Effector CD8-positive, alpha-beta T cell (primary cell): ENCODE measurements around the gene LGALS3.

Source experiments
- DNase-seq: peaks from one replicate; lab custom pipeline; 2025; lab: John Stamatoyannopoulos, UW

Gene LGALS3

DNA sequence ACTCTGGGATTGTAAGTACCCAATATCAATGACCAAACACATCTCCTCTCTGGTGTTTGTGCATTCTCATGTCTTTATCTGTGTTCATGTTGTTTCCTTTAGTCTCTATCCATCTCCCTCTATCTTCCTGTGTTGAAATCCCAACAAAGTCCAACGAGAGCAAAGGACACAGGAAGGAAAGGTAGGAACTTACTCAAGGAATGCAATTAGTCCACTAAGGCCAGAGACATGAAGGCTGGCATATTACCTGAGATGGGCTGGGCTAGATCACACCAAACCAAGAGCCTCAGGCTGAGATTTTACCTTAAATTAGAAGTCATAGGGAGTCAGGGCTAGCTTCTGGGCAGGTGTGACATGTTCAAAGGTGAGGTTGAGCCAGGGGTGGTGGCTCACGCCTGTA, 14.3 kb upstream of the LGALS3 start:
- no peak for DNase-seq

DNA sequence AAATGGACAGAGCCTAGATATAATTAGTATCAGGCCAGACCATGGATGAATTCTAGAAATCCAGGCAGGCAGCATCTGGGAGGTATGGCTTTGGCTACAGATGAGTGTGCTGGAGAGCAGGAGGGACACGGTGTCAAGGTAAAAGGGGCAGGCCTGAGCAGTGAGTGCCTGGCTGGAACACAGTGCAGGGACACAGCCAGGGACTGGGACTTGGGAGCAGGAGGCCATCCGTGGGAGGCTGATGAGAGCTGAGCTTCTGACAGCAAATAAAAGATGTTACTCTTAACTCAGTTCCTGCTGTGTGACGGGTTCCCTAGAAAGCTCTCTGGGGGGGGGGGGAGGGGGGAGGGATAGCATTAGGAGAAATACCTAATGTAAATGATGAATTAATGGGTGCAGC, 13.6 kb upstream of the LGALS3 start:
- DNase-seq, result no peak

DNA sequence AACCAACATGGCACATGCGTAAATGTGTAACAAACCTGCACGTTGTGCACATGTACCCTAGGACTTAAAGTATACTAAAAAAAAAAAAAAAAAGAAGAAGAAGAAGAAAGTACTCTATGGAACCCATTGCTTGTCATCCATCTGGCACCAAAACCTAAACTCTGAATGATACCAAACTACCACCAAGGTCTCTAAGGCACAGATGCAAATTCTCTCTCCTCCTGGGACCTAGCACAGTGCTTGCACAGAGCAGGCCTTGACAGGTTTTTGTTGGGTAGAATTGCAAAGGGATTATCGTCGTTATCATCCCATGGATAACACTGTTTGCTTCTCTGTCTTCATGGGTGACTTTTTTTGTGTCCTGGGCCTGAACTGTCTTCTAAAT, 13.2 kb upstream of the LGALS3 start:
- DNase-seq, result no peak

DNA sequence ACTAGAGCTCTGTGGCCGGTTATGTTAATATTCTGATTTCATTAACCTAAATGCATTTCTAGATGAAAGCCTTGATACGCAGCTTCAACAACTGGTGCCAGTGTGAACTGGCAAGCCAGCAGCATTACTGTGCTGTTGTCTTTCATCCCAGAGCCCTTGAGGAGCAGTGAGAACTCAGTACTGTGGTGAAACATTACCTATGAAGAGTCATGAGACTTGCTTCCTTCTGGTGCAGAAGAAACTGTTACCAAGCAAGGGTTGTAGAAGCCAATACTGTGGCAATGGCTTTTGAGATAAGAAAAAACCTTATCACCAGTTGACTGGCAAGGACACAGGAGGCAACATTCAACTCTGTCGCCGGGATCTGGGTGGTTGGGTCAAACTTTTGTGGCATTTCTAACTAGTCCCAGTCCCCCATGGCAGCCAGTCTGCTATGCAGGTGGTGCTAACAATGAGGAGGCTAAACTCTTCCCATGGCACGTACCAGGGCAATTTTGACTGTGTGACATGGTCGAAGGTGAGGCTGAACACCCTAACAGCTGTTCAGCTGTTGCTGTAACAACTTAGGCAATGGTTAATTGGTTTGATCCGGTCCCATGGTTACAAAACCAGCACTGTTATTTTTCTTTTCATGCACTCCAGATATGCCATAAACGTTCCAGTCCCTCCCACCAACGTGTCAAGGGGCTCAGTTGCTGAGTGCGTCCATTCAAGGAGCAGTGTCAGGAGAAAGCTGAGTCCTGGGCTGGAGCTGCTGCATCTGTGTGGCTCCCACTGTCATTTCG, 12.6 kb upstream of the LGALS3 start:
- no peak for DNase-seq

GRCh38 chr14:55117803-55118441, 11.1 kb upstream of the LGALS3 start:
- DNase-seq, result no peak

DNA sequence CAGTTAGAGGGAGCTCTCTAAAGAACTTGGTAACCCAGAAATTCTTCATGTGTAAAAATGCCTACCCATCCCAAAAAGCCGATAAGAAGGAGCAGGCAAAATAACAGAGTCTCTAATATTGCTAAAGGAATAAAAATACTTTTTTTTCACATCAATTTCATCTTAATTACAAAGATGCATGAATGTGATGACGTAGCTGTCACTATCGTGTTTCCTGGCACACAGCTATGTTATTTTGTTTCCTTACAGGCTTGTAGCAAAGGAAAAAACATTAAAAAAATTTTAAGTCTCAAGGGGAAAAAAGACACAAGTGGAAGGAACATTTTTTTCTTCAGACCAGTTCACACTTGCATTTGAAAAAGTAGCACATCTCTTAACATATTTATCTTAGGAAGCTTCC, 10.3 kb upstream of the LGALS3 start:
- DNase-seq, result no peak

DNA sequence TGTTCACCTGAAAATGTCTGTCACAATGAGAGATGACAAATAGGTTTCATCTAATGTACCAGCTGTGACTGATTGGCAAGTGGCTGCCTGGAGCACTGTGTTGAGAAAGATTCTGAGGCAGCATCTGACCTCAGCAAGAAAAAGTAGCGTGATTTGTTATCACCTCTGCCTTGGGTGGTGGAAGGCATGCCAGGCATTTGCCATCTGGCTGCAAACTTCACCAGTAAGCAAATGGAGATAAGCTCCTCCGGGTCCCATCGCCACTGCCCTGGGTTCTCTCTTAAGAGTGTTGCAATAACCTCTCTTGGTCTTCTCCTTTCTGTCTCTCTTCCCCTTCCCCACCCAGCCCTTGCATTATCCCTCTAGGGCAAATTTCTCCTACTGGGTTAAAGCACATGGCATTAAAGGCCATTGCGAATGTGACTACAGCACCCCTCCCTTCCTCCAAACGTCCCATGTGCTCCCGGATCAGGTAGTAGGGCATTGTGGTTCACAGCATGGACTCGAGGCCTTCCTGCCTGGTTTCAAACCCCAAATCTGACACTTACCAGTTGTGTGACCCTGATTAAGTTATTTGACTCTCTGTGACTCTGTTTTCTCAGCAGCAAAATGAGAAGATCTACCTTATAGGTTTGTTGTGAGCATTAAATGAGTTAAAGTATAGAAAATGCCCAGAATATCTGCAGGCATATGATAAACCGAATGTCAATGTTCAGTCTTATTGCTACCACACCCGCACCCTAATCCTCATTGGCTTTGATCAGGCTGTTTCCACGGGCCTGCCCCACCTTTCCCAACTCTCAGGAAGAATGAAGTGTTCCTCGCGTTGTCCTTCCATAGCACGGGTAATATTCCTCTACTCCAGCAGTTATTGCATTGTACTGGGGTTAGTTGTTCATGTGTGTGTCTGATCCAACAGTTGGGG, 8.2 kb upstream of the LGALS3 start:
- DNase-seq, result no peak

DNA sequence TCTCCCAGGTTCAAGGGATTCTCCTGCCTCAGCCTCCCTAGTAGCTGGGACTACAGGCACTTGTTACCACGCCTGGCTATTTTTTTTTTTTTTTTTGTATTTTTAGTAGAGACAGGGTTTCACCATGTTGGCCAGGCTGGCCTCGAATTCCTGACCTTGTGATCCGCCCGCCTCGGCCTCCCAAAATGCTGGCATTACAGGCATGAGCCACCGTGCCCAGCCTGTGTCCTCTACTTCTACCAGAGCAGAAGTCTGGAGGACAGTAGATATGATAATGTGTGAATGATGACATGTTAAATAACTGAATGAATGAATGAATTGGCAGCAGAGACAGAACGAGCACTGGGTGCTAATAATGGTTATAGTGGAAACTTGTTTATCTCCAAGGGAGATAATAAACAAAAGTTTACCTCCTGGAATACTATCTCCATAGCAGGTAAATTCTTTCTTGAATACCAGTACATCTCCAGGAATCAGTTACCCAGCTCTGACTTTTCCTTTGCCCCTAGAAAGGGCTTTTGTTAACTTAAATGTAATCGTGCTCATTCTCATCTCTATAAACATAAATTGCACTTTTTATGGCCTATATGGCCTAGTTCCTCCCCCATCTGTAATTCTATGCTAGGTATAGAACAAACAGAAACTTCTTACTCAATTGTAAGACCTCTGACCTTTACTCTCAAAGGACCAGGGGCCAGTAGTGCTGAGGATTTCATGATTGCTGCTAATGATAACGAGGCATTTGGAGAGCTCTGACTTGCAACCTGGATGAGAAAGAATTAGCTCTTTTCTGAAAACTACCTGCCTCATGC, 7.2 kb upstream of the LGALS3 start:
- no peak for DNase-seq

DNA sequence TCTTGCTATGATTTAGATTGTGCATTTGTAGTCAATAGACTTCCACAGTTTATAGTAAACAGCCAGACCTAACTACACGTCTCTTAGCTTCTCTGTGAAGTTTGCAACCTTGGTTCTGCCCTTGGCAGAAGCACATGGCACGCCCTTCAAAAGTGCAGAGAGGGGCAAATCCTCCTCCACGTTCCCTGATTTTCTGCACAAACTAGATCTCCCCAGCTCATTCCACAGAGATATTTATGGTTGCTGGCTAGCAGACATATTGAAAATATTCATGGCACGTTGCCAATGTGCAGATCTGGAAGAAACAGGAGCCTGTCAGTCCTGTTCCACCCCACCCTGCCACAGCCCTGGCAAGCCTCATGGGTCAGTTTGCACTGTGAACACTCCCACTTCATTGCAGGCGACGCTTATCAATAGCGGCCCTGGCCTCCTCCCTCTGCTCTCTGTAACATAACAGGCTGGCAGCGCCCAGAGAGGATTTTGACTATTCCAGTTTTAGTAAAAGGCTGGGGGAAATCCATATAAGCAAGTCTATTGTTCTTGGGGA, 6.5 kb upstream of the LGALS3 start:
- no peak for DNase-seq

DNA sequence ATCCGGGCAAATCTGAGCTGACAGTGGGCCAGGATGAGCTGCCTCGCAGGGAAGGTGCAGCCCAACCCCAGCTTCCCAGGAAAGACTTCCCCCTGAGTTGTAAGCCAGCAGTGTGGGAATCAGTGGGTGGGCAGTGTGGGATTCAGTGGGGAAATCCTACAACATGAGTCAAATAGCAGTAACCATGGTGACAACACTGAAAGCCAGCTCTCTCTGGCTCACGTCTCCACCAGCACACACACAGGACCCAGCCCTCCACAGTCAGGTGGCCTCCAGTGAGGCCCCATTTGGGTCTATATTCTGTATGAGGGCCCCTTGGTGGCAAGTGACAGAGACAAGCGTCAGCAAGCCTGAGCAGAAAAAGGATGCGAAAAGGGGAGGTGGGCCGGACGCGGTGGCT, 6.0 kb upstream of the LGALS3 start:
- DNase-seq, result no peak

GRCh38 chr14:55123852-55124639, 5.0 kb upstream of the LGALS3 start:
- no peak for DNase-seq

DNA sequence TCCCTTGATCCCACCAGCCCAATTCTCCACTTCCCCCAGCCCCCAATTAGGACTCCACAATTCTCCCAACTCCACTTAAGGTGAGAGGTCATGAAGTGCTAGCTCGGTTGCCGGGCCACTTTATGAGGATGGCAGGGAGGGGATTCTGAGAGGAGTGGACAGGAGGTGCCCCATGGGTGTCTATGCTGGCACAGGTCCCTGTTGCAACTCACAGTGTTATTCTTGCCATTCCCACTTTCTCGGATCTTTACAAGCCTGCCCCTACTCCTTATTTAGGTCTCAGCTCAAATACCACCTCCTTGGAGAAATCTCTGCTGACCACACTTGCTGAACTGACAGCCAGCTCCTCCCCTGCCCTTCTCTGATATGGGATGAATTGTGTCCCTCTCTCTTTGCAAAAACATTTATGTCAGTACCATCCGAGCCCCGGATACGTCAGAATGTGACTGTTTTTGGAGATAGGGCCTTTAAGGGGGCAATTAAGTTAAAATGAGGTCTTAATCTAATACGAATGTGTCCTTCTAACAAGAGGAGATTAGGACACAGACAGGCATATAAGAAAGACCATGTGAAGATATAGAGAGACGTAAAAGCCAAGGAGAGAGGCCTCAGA, 4.2 kb upstream of the LGALS3 start:
- no peak for DNase-seq

DNA sequence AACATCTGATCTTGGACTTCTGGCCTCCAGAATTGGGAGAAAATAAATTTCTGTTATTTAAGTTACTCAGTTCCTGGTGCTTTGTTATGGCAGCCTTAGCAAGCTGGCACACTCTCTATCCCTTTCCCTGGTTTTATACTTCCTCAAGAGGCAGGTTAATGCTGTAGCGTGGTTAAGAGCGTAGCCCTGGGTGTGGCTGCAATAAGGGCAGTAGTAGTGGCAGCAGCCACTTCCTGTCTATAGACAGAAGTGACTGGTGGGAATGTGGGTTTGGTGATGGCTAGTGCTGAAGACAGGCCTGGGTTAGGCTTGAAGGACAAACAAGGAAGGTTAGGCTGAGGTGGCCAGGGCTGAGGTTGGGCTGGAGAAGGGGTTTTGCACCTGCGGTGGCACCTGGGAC, 3.6 kb upstream of the LGALS3 start:
- no peak for DNase-seq

- DNase-seq, result no peak
Measured at GRCh38 chr14:55126034-55126433, 3.0 kb upstream of the LGALS3 start.

- no peak for DNase-seq
Measured at GRCh38 chr14:55126932-55127459, 2.1 kb upstream of the LGALS3 start.

DNA sequence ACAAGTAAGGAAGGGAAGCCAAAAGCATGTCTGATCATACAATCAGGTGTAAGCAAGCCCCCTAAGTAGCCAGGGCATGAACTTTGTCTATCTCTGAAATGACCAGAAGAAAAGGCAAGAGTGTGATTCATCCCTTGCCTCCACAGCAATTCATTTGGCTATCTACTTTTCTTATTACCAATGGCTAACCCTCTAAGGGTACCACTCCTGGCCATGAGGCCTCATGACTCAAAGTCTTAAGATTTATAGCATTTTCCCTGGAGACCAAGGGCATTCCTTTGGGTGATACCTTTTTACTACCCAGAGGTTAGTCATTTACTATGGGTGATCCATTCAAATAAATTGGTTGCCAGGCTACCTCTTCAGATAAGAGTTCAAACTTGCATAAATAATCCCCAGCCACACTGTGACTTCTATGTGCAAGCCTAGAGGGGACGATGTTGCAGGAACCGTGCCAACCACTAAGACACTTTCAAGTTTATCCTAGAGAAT, 1.5 kb upstream of the LGALS3 start:
- no peak for DNase-seq

- DNase-seq, result no peak
Measured at GRCh38 chr14:55128386-55129085, 516 bp upstream of the LGALS3 start.

GRCh38 chr14:55129428-55130195, 560 bp downstream of the LGALS3 start:
- DNase-seq, result no peak

DNA sequence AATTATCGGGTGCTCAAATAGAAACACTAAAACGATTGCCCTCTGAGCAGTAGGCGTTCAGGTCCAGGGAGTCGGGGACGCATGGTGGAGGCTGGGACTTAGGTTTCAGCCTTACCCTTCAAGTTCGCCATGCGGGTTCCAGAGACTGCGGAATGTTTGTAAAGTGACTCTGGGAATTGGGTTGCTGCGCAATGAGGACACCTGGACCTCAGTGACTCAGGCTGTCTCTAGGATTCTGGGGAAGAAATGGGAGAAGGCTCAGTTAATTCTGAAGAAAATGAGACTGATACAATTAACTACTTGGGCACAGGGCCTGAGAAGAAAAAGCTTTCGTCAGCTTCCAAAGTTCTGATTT, 1.1 kb downstream of the LGALS3 start:
- no peak for DNase-seq
